AG09319 (cell line): Measurements from ENCODE around the gene RNASE7.

ENCODE experiments used
- DNase-seq: peaks from one replicate; pipeline ENCODE4 v3.0.0-alpha.2; 2010; ENCODE audit warnings: low read depth; ENCODE audit errors: extremely low read depth
- CTCF ChIP-seq: IDR thresholded peaks from 2 replicates; pipeline ENCODE4 v1.5.1; 2011; ENCODE audit warnings: low read depth, mild to moderate bottlenecking, inconsistent platforms, low read length, moderate library complexity

Gene RNASE7

GRCh38 chr14:21030531-21030930 is 11.6 kb upstream of the RNASE7 start:
- TF ChIP-seq CTCF = no peak

DNA sequence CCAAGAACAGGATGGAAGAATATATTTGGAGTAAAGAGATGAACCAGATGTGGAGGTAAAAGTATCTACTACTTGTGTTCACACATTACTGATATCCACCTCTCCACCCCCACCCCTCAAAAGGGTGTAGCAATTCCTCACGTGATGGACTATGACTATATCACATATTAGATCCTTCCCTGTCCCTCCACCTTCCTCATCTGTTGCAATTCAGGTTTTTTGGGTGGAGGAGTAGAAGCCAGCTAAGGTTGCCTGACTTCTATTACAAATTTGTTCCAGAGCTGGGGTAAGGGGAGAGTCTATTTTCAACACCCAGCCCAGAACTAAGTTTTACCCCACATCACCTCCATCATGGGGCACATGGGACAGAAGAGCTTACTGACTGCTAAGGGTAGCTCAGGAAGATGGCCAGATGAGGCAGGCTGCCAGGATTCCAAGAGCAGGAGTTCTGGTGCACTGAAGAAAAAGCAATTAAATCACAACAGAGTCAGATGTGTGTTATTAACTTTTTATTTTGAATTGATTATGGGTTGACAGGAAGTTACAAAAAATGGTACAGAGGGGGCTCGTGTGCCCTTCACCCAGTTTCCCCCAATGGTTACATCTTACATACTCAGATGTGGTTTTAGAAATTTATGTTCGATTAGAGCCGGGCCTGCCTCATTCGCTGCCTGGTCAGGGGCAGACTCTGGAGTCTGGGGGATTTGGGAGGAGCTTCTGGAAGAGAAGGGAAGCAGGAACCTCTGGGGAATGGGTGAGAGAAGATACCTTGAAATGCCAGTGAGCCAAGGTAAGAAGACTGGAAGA is 9.6 kb upstream of the RNASE7 start:
- DNase-seq = no peak
- TF ChIP-seq CTCF = no peak

More at GRCh38 chr14:21030531-21030930, 11.6 kb upstream of the RNASE7 start:
- no peak for DNase-seq

DNA sequence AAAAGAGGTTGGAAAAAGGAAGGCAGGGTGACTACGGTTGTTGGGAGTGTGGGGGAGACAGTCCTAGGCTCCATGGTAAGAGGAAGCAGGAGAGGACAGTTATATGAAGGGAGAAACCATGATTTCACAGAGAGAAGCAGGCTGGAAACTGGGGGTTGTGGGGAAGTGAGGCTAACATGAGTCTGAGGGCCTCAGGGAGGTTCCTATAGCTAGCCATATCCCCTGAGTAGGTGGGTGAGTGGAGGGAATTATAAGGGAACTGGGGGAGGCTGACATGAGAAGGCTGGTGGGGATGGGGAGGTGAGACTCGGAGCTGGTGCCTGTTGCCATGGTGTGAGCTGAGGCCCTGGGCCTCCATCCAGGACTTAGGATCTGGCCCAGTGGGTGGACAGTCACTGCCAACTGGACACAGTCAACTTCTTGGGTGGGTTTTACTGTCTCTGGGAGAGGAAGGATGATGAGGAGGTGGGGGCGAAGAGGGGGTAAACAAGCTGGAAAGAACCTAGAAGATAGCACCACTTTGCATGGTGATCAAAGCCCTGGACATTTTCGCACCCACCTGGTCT is 8.9 kb upstream of the RNASE7 start:
- DNase-seq = no peak
- no peak for TF ChIP-seq CTCF

DNA sequence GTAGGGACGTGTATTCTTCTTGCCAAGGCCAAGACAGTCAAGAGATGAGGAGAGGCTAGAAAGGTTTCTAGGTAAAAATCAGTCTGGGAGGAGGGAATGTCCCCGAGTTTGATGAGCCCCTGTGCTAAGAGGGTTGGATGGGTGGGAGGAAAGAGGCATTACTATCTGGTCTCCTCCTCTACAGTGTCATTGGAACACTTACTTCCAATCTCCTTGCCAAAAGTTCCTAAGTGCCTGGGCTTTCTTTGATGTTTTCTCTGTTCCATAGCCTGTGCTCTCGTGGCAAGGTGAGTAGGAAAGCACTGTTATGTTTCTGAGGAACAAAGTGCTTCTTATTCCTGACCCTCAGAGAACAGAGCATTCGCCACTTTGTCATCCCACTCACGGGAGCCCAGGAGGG is 7.5 kb upstream of the RNASE7 start, which contains the start of gene RNASE13:
TSS of gene RNASE13 (minus strand) at position 101 of the 400 bp plus-strand sequence. CDS start 519 bp downstream, outside the sequence.
- DNase-seq = no peak
- TF ChIP-seq CTCF = no peak

DNA sequence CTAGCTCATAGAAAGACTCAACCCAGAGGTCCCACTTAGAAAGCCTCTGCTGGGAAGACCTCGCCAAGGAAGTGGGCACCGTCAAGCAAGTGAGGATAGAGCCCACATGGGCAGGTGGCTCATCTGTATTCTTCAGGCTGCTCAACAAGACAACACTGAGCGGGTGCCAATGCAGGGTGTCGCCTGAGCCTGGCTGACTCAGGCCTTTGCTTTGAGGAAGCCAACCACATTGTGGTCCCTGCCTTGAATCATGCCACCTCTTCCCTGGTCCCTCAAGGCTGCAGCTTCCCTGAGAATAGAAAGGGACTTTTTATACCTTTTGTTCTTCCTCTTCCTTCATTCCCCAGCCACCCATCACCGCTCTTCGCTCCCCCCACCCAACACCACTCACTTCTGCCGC is 5.4 kb upstream of the RNASE7 start:
- DNase-seq = no peak
- no peak for TF ChIP-seq CTCF

DNA sequence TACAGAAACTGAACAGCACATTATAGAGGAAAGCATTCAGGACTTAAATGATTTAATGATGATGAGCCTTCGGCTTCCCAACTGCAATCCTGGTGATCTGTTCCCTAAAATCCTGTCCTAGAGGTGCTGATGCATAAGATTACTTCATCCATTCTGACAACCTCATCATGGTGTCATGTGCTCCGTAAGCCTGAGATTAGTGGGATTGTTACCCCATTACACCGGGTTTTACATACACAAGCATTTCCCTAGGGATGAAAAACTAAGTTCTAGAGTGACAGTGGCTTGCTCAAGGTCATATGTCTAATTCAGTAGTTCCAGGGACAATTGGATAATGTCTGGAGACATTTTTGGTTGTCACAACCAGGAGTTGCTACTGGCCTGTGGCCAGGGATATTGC is 5.0 kb upstream of the RNASE7 start:
- DNase-seq = no peak
- no peak for TF ChIP-seq CTCF
